Type B pancreatic cell (in vitro differentiated cells): Measurements from ENCODE around the gene TNFAIP8. TPM values are rescaled to one million over a fixed set of nuclear protein-coding genes. Genes with fewer than 3 reads are reported as not detected.

Source experiments
- DNase-seq: peaks from one replicate; pipeline ENCODE4 v3.0.0; 2021; ENCODE audit warnings: mixed read lengths; ENCODE audit not compliant: unreplicated experiment; ENCODE audit errors: extremely low spot score
- H3K27ac Mint-ChIP-seq: 2 replicates; pipeline ENCODE4 v1.8.0; 2021; ENCODE audit warnings: mild to moderate bottlenecking, mixed read lengths
- H3K27me3 Mint-ChIP-seq: 2 replicates; pipeline ENCODE4 v1.8.0; 2021; ENCODE audit warnings: mixed read lengths
- H3K36me3 Mint-ChIP-seq: 2 replicates; pipeline ENCODE4 v1.8.0; 2021; ENCODE audit warnings: mixed read lengths
- H3K4me1 Mint-ChIP-seq: one replicate; pipeline ENCODE4 v1.8.0; 2021; ENCODE audit warnings: mixed read lengths; ENCODE audit not compliant: unreplicated experiment
- H3K4me3 Mint-ChIP-seq: 2 replicates; pipeline ENCODE4 v1.8.0; 2021; ENCODE audit warnings: mild to moderate bottlenecking, mixed read lengths
- H3K9me3 Mint-ChIP-seq: 2 replicates; pipeline ENCODE4 v1.8.0; 2021; ENCODE audit warnings: mixed read lengths
- total RNA-seq: library from RNA; stranded (reverse); gene quantifications from 2 replicates; pipeline ENCODE4 v1.2.1, GENCODE V29; 2021; ENCODE audit warnings: low replicate concordance
- TF ChIP-seq, protein P1 (sequence below): fragments of 200-600 bp; sonication (generic); conservative IDR thresholded peaks from 2 replicates; pipeline ENCODE4 v1.5.0; 2021; ENCODE audit warnings: antibody characterized with exemption, mild to moderate bottlenecking

The TNFAIP8 gene
- total RNA-seq, 1 donor from 2014 or later = 11.8 TPM

DNA sequence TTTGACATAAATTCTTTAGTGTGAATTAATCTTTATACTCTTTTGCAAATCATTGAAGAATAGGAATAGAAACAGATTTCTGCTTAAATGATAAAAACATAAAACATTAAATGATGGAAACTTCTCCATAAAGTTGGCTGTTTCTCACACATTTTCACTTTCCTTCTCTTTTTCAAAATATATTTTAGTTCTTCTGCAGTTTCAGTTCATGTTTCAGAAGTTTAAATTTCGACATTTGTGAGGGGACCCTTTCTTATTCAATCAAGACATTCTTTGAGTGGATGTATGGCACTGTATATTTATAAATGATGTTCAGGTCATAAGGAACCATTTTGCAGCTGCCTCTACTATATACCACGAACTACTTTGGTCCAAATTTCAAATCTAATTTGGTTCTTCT lies 34.6 kb downstream of the TNFAIP8 start:
- Mint-ChIP-seq H3K27ac (no peak overlapping the region), H3K27me3 (no peaks in the 10 kb centered on the region), H3K4me1 (peaks cover 36% of the 10 kb centered on the region), H3K9me3 (no peaks in the 10 kb centered on the region), H3K36me3 (peaks cover 25% of the 10 kb centered on the region), H3K4me3 (no peak overlapping the region)
- TF ChIP-seq, protein P1, sequence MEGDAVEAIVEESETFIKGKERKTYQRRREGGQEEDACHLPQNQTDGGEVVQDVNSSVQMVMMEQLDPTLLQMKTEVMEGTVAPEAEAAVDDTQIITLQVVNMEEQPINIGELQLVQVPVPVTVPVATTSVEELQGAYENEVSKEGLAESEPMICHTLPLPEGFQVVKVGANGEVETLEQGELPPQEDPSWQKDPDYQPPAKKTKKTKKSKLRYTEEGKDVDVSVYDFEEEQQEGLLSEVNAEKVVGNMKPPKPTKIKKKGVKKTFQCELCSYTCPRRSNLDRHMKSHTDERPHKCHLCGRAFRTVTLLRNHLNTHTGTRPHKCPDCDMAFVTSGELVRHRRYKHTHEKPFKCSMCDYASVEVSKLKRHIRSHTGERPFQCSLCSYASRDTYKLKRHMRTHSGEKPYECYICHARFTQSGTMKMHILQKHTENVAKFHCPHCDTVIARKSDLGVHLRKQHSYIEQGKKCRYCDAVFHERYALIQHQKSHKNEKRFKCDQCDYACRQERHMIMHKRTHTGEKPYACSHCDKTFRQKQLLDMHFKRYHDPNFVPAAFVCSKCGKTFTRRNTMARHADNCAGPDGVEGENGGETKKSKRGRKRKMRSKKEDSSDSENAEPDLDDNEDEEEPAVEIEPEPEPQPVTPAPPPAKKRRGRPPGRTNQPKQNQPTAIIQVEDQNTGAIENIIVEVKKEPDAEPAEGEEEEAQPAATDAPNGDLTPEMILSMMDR = no peak
- no peak for DNase-seq

DNA sequence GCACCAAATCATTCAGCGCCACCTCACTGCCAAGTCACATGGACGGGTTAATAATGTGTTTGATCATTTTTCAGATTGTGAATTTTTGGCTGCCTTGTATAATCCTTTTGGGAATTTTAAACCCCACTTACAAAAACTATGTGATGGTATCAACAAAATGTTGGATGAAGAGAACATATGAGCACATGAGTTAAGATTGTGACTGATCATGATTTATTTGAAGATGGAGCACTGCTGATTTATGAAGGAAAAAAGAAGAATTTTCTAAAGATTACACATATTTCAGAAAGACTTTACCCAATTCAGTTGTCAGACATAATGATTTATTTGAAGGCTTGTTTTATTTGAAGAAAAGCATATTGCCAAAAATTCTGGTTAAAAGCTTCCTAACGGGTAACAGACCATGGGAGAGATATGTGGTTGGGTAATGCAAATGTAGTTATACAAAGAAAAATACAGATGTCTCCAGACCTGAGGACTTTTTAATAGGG lies 37.4 kb downstream of the TNFAIP8 start:
- TF ChIP-seq, protein P1 = no peak
- Mint-ChIP-seq H3K27ac (no peak overlapping the region), H3K4me3 (no peak overlapping the region), H3K36me3 (peaks cover 30% of the 10 kb centered on the region), H3K9me3 (no peaks in the 10 kb centered on the region), H3K4me1 (peaks cover 15% of the 10 kb centered on the region), H3K27me3 (no peaks in the 10 kb centered on the region)
- DNase-seq = no peak

DNA sequence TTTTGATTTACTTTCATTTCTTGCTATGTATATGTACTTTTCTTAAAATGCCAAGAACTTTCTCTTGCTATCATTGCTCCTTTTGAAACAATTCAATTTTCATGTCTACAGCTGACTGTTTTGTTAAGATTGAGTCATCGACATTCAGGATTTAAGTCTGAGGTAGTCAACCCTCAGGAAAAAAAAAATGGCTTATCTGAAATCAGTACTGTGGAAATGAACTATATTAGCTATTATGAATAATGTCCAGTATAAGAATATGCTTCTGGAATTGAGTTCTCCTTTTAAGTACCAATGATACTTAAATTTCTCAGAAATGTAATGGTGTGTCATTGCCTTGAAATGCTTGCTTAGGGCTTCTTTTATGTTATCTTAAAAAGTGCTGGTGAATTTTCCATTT lies 37.9 kb downstream of the TNFAIP8 start:
- no peaks in the 10 kb centered on the region for H3K27me3 Mint-ChIP-seq
- H3K9me3 Mint-ChIP-seq = no peaks in the 10 kb centered on the region
- H3K4me1 Mint-ChIP-seq = peaks cover 13% of the 10 kb centered on the region
- no peak overlapping the region for H3K27ac Mint-ChIP-seq
- peaks cover 30% of the 10 kb centered on the region for H3K36me3 Mint-ChIP-seq
- TF ChIP-seq, protein P1 = no peak
- no peak for DNase-seq
- H3K4me3 Mint-ChIP-seq = no peak overlapping the region

DNA sequence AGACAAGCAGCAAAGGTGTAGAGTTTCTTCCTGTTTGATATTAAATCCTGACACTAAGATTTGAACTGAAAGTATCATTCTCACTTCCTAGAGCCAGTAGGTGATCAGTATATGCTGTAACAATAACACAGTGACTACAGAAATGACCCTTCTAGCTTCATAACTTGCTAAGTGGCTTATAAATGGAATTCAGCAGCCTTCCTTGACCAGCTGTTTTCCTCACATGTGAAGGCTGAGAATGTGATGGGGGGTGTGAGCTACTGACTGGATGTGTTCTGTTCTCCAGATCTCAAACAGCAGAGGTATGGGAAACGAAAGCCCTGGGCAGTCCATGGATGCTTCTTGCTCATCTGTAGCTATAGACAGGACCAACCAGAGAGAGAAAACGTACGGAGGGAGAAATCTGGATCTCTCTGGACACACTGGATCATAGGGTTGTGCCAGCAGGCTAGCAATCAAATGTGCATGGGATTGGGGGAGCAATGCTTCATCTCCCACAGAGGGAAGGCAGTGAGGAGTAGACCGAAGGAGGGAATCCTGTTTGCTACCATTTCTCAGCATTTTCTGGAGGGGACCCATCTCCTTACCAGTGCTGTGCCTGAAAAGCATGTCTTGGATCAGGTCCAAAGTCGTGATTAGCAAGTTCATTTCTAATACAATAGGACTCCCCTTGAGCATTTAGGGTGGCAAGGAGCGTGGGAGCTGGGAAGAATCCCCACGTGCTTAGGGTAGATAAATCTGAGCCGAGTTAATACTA lies 39.4 kb downstream of the TNFAIP8 start:
- no peak overlapping the region for H3K4me3 Mint-ChIP-seq
- no peak overlapping the region for H3K27ac Mint-ChIP-seq
- no peaks in the 10 kb centered on the region for H3K4me1 Mint-ChIP-seq
- TF ChIP-seq, protein P1 = no peak
- no peak for DNase-seq
- no peaks in the 10 kb centered on the region for H3K9me3 Mint-ChIP-seq
- H3K36me3 Mint-ChIP-seq = peaks cover 27% of the 10 kb centered on the region
- H3K27me3 Mint-ChIP-seq = no peaks in the 10 kb centered on the region

DNA sequence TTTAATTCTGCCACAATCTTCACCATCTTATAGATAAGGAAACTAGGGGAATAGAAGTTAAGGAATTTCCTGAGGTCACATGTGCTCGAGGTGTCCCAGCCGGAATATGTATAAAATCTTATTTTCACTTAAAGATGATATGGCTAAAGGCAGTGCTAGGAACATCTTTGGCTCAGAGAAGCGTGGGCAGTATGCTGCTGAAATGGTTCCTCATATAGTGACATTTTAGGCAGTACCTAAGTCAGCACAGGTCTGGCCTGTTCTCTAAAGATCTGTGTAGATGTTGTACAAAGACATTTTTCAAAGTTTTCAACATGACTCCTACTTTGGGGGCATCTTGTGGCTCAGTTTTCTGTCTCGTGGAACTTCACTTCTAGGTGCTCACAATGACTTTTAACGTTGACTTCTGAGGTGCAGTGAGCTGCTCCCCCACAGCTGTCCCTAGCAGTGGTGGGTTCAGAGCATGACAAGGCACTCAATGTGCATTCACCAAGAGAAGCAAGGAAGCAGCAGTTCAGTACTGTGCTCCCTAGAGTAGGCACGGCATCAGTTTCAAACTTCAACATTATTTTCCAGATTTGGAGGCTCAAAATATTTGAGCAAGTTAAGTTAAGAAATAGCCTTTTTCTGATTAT lies 40.3 kb downstream of the TNFAIP8 start:
- Mint-ChIP-seq H3K4me3 (no peak overlapping the region), H3K4me1 (no peaks in the 10 kb centered on the region), H3K9me3 (no peaks in the 10 kb centered on the region), H3K27ac (no peak overlapping the region), H3K27me3 (no peaks in the 10 kb centered on the region), H3K36me3 (peaks cover 27% of the 10 kb centered on the region)
- no peak for DNase-seq
- TF ChIP-seq, protein P1 = no peak
